Testis (tissue), 3 donors: ENCODE data around the gene C1orf74. TPM values are rescaled to one million over a fixed set of nuclear protein-coding genes. Genes with fewer than 3 reads are reported as not detected.
A peak's percentile ranks its signal among the peaks of the same experiment; 100 is the strongest.

ENCODE experiments used
- DNase-seq: peaks from one replicate; pipeline ENCODE4 v3.0.0-alpha.2; 2019
- H3K27ac ChIP-seq, 2 donors: fragments of 200-600 bp; sonication (generic); one replicate each; pipeline ENCODE4 v1.5.1; 2019
- H3K27me3 ChIP-seq: fragments of 200-600 bp; sonication (generic); one replicate; pipeline ENCODE4 v1.5.1; 2019
- H3K36me3 ChIP-seq: fragments of 200-600 bp; sonication (generic); one replicate; pipeline ENCODE4 v1.5.1; 2017; ENCODE audit warnings: low read depth; ENCODE audit errors: missing control alignments
- H3K4me1 ChIP-seq: fragments of 200-600 bp; sonication (generic); one replicate; pipeline ENCODE4 v1.5.1; 2019
- H3K4me3 ChIP-seq, 2 donors: fragments of 200-600 bp; sonication (generic); one replicate each; pipeline ENCODE4 v1.5.1; 2017 to 2019
- H3K9me3 ChIP-seq: fragments of 200-600 bp; sonication (generic); one replicate; pipeline ENCODE4 v1.5.1; 2017
- CTCF ChIP-seq, 3 experiments: fragments of 450-650 bp in 2 of 3; fragments of 200-600 bp in 1 of 3; sonication (generic) in 1 of 3; IDR thresholded peaks; one replicate each; pipeline ENCODE4 v1.5.1; 2016 to 2019; ENCODE audit warnings: antibody characterized with exemption in 3 of 3, mild to moderate bottlenecking in 2 of 3, moderate library complexity in 1 of 3
- POLR2A ChIP-seq: fragments of 450-650 bp; IDR thresholded peaks from one replicate; pipeline ENCODE4 v1.6.1; 2017; ENCODE audit warnings: antibody characterized with exemption, mild to moderate bottlenecking, moderate library complexity
- WGBS, 2 donors: methylation state at CpG; one replicate each; pipeline ENCODE4 v1.1.5; 2018; 5-methylcytosine and 5-hydroxymethylcytosine counted together
- intact Hi-C: fragments of 100-400 bp; cut with DNase I; formaldehyde crosslinking; loops from one replicate; pipeline ENCODE4 v1.15.1; 2023; ENCODE audit warnings: low total_unique reads
- polyA plus RNA-seq: library from polyadenylated mRNA; stranded (reverse); fragments of 350-450 nt; fragmentation: Illumina TruSeq; extraction: RNeasy Lipid Tissue Mini Kit (QIAGEN cat#74804); gene quantifications from one replicate; pipeline ENCODE4 v1.2.3, GENCODE V29; 2014; ENCODE audit warnings: low read depth, low replicate concordance; ENCODE audit not compliant: insufficient read depth
- total RNA-seq, 2 donors: library from RNA; depleted of rRNA; stranded (reverse); fragments of >200 nt; gene quantifications; one replicate each; pipeline ENCODE4 v1.2.3, GENCODE V29; 2016

Gene C1orf74
- total and polyA plus RNA-seq, 3 donors from 2014 or later: 2.6 to 5.2 (median 5.0) TPM

GRCh38 chr1:209746451-209747165, 37.8 kb downstream of the C1orf74 start:
- DNase-seq: no peak
- Histone ChIP-seq H3K4me3 (no peak overlapping the region), H3K4me1 (peaks cover 33% of the 10 kb centered on the region), H3K27me3 (no peaks in the 10 kb centered on the region), H3K9me3 (no peaks in the 10 kb centered on the region), H3K27ac (peak overlapping the region in 1 of 2 donors; percentile 41), H3K36me3 (no peaks in the 10 kb centered on the region)
- 69 to 71% methylated on average over 4 of the region's 4 CpGs for WGBS, 2 donors
- intact Hi-C loops: loop anchor here (10.0 kb wide), 2 partner anchors 52 to 162 kb away; partner anchors contain the start of gene CAMK1G
- TF ChIP-seq CTCF (IDR thresholded peaks at IDR 0.05) (no peak), POLR2A (no peak)

GRCh38 chr1:209743145-209743482, 41.2 kb downstream of the C1orf74 start:
- 17 to 56% methylated on average over 2 of the region's 2 CpGs for WGBS, 2 donors
- Histone ChIP-seq H3K27me3 (no peaks in the 10 kb centered on the region), H3K4me3 (no peak overlapping the region), H3K4me1 (peaks cover 35% of the 10 kb centered on the region), H3K9me3 (no peaks in the 10 kb centered on the region), H3K36me3 (no peaks in the 10 kb centered on the region), H3K27ac (peak overlapping the region; percentile 73 to 77)
- intact Hi-C loops: loop anchor here (10.0 kb wide), 2 partner anchors 48 to 158 kb away; partner anchors contain the start of gene CAMK1G
- DNase-seq: peak; percentile 69
- TF ChIP-seq POLR2A (no peak), CTCF (IDR thresholded peaks at IDR 0.05) (no peak)

- Histone ChIP-seq H3K27ac (peak overlapping the region; percentile 73 to 77), H3K9me3 (no peaks in the 10 kb centered on the region), H3K4me1 (peaks cover 35% of the 10 kb centered on the region), H3K27me3 (no peaks in the 10 kb centered on the region), H3K4me3 (peak overlapping the region in 1 of 2 donors; percentile 29), H3K36me3 (no peaks in the 10 kb centered on the region)
- TF ChIP-seq CTCF (IDR thresholded peaks at IDR 0.05) (no peak), POLR2A (no peak)
- WGBS, 2 donors: 34 to 46% methylated on average over 8 of the region's 8 CpGs
- DNase-seq: no peak
- intact Hi-C loops: loop anchor here (10.0 kb wide), 2 partner anchors 48 to 158 kb away; partner anchors contain the start of gene CAMK1G
These were observed 41.8 kb downstream of the C1orf74 start for GRCh38 chr1:209742409-209743144.

GRCh38 chr1:209741889-209742288, 42.5 kb downstream of the C1orf74 start:
- Histone ChIP-seq H3K27me3 (no peaks in the 10 kb centered on the region), H3K27ac (peak overlapping the region; percentile 73 to 77), H3K36me3 (no peaks in the 10 kb centered on the region), H3K4me1 (peaks cover 35% of the 10 kb centered on the region), H3K9me3 (no peaks in the 10 kb centered on the region), H3K4me3 (peak overlapping the region in 1 of 2 donors; percentile 29)
- WGBS, 2 donors: 52 to 53% methylated on average over 2 of the region's 2 CpGs
- intact Hi-C loops: loop anchor here (10.0 kb wide), 2 partner anchors 47 to 157 kb away; partner anchors contain the start of gene CAMK1G
- TF ChIP-seq POLR2A (no peak), CTCF (IDR thresholded peaks at IDR 0.05) (no peak)
- no peak for DNase-seq
